ENCODE results near the gene TMEM131L.
A peak's percentile ranks its signal among the peaks of the same experiment; 100 is the strongest.

DNA sequence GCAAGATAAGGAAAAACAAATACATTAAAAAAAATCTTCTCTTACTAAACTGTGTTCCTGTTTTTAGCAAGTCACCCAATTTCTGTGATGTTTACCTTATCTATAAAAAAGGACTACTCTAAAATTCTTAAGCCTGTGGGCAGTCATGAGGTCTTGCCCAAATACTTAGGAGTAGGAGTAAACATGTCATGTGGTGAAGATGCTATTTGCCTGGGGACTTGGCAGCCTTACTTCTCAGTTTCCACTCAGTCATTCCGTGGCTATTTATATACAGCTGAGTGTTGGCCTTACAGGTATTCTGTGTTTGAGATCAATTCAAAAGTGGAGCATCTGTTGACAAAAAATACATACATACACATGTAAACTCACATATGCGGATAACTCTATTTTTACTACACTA, 128.1 kb downstream of the TMEM131L start:
- TF ChIP-seq, protein P1, sequence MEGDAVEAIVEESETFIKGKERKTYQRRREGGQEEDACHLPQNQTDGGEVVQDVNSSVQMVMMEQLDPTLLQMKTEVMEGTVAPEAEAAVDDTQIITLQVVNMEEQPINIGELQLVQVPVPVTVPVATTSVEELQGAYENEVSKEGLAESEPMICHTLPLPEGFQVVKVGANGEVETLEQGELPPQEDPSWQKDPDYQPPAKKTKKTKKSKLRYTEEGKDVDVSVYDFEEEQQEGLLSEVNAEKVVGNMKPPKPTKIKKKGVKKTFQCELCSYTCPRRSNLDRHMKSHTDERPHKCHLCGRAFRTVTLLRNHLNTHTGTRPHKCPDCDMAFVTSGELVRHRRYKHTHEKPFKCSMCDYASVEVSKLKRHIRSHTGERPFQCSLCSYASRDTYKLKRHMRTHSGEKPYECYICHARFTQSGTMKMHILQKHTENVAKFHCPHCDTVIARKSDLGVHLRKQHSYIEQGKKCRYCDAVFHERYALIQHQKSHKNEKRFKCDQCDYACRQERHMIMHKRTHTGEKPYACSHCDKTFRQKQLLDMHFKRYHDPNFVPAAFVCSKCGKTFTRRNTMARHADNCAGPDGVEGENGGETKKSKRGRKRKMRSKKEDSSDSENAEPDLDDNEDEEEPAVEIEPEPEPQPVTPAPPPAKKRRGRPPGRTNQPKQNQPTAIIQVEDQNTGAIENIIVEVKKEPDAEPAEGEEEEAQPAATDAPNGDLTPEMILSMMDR (IDR thresholded peaks at IDR 0.05) = no peak
- TF ChIP-seq POLR2AphosphoS5 (IDR thresholded peaks at IDR 0.05) = peak in 3 of 4 donors; percentile 32 to 40 (median 38)
- peak in 1 of 4 donors; percentile 40 for TF ChIP-seq EP300 (IDR thresholded peaks at IDR 0.05)
